NCI-H526 (cell line): ENCODE data around the gene LNP1.
"Not testable (repeated sequence)": the region's sequence is repeated elsewhere in the genome, so short reads cannot be mapped to it uniquely, and the experiment has no call there.

Experiments
- DNase-seq, 2 experiments: peaks; one replicate each; lab custom pipeline; 2025; lab: John Stamatoyannopoulos, UW

The LNP1 gene

GRCh38 chr3:100429187-100429716 lies 27.9 kb downstream of the LNP1 start:
- DNase-seq = no peak

DNA sequence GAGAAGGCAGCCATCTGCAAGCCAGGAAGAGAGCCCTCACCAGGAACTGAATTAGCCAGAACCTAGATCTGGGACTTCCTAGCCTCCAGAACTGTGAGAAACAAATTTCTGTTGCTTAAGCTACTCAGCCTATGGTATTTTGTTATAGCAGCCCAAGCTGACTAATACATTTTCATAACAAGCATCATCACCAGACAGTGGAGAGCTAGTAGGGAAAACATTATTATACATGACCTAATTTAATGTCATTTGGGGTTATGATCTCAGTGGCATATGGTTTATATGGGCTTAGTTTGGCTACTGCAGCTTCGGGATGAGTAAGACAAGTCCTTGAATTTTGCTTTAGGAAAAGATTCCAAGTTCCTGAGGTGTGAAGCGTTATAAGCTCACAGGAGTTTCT lies 35.6 kb downstream of the LNP1 start:
- no peak for DNase-seq

- no peak for DNase-seq
Measured at GRCh38 chr3:100437721-100438622, 36.6 kb downstream of the LNP1 start.

DNA sequence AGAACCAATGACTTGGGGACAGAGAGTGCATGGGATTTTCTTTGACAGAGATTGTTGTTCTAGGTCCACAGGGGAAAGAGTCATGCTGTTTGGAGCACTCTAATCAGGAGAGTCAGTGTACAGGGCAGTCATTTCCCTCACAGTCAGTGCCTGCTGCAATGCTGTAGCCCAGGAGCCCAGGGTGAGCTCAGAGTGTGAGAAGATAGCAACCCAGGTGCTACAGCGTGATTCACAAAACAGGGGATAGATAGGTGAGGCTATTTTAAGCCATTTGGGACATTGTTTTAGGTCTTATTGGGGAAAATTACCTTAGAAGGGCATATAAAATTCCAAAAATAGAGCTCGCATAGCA lies 37.3 kb downstream of the LNP1 start:
- DNase-seq = no peak

DNA sequence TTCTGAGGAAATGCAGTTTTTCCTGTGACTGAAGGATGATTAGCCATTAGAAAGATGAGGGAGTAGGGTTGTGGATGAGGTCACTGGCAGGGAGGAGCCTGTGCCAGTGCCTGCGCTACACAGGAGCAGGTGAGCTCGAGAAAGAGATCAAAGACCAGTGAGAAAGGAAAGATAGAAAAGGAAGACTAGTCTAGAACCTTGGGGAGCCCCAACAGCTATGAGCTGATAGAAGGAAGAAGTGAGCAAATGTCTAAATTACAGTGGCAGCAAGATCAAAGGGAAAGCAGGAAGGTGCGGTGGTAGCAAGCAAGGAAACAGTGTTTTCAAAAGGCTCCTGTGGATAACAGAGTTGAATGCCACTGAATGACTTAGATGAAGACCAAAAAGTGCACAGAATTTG lies 39.6 kb downstream of the LNP1 start:
- no peak for DNase-seq

DNA sequence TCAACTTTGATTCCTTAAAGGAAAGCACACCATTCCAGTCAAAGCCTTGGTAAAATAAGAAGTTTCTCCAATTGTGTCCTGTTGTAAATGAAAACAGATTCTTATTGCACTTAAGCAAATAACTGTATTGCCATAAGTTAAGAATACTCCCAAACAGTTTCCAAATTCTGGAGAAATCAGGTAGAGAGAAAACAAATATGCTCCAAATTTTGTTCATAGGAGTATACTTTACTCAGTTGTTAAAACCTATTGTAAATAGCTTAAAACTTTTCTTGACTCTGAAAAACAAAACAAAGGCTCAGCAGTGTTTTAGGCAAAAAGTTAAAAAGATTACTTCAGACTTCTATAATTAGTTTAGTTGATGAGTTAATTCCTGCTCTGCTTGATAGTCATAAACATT lies 42.4 kb downstream of the LNP1 start:
- no peak for DNase-seq

- not testable (repeated sequence) for DNase-seq
Measured at GRCh38 chr3:100447067-100447466, 45.7 kb downstream of the LNP1 start.

DNA sequence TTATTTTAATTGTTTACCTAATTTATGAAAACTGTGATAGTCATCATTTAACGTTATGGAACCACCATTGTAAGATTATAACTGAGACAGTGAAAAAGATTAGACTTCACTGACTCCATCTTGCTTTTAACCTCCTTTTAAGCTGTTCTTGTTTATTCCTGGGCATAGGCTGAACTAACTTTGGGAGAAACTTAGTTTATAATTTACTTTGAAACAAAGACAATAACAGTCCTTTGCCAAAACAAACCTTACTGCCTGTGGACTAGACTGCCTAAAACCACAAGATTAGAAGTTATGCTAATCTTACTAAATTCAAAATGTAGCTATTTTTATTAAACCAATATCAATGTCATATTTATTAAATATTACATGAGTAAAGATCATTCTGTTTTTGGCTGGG lies 46.7 kb downstream of the LNP1 start:
- no peak for DNase-seq

DNA sequence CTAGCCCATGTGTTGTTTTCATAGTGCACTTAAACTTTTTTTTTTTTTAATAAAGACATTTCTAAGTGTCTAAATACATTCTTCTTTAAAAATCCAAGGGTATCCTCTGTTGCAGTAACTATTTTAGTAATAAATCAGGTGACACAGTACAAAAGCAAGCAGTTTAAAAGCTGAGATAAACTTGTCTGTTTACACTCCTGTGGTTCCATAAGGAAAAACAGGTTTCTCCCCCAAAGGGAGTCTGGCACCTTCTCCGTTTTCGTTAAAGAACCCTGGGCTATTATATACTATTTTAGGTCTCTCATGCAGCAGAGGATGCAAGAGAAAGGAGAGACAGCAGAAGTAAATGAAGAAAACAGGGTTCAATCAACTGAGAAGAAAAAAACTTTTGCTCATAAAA lies 47.9 kb downstream of the LNP1 start:
- DNase-seq = no peak

DNA sequence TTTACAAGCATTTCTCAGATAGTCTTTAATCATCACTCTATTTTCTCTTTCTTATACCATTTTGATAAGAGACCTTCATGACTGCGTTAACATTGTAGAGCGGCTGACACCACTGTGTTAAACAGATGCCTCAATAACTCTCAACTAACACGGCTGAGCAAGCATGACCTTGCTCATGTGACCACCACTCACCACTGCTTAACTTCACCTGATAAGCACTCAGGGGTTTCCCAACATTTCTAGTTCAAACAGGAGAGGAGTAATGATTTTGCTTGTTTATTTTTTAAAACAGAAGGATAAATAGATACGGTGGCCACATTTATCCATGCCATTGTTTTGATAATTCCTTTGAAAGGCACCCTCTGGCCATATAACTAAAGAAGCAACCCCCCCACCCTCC lies 53.3 kb downstream of the LNP1 start:
- no peak for DNase-seq

GRCh38 chr3:100455841-100456550 lies 54.7 kb downstream of the LNP1 start:
- no peak for DNase-seq

DNA sequence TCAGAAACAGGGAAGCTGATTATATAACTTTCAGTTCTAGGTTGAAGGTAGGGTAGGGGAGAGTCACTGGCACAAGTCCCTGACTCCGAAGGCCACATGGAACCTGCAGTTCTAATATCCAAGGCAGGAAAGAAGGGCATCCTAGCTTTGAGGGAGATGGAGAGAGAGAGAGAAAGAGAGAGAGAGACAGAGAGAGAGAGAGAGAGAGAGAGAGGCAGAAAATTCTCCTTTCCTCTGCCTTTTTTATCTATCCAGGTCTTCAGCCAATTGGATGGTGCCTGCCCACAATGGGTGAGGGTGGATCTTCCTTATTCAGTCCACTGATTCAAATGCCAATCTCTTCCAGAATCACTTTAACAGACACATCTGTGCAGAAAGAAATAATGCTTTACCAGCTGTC lies 55.4 kb downstream of the LNP1 start:
- no peak for DNase-seq

DNA sequence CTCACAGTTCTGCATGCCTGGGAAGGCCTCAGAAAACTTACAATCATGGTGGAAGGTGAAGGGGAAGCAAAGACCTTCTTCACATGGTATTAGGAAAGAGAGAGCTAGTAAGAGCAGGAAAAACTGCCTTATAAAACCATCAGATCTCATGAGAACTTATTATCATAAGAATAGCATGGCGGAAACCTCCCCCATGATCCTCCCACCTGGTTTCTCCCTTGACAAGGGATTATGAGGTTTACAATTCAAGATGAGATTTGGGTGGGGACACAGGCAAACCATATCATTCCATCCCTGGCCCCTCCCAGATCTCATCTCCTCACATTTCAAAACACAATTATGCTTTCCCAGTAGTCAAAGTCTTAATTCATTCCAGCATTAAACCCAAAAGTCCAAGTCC lies 56.5 kb downstream of the LNP1 start:
- no peak for DNase-seq

- no peak for DNase-seq
Measured at GRCh38 chr3:100458814-100459213, 57.5 kb downstream of the LNP1 start.

DNA sequence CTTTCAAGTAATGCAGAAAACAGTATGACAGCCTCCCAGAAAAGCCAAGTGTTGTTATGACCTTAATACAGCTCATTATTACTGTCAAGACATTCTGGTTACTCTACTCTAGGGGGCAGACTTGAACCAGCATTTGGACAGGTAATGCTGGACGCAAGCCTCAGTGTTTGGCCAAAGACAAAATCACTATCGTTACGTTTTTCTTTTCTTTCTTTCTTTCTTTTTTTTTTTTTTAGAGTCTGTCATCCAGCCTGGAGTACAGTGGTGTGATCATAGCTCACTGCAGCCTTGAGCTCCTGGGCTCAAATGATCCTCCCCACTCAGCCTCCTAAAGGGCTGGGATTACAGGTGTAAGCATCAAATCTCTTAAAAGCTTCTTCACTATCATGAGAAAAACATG lies 61.7 kb downstream of the LNP1 start:
- peak; percentile 6 to 73 for DNase-seq

- no peak for DNase-seq
Measured at GRCh38 chr3:100463646-100464155, 62.4 kb downstream of the LNP1 start.

DNA sequence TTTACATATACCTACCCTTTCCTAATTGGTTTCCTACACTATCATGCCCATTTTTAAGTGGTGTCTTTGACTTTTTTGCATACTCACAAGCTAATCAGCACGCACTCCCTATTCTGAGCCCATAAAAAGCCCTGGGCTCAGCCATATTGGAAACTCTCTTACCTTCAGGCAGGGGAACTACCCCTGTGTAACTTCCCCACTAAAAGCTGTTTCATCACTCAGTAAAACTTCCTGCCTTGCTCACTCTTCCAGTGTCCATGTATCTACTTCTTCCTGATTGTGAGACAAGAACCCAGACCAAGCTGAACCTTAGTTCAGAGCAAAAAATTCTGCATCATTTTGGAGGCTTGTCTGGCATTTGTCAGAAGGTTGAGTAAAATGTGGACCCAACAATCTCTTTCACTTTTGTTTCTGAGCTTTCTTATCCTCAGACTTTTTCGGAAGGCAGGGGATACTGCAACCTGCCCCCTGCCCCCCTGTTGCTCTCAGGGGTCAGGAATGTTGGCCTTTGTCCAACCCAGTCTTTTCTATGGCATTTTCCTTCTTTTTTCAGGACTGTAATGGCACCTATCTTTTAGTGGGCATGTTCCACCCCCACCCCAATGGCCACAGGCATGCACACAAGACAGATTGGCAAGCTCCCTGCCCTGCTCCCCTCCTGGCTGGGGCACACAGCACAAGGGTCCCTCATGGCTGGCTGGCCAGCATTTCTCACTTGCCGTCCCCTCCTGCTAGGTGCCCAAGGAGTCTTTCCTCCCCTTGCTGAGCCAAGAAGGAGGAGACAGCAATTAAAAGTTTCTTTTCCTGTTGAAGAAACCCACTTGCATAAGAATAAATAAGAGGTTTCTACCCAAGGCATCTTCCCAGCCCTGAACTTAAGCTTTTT lies 64.8 kb downstream of the LNP1 start:
- DNase-seq = no peak

GRCh38 chr3:100467133-100467532 lies 65.8 kb downstream of the LNP1 start:
- DNase-seq = no peak

GRCh38 chr3:100468676-100469075 lies 67.3 kb downstream of the LNP1 start:
- DNase-seq = no peak

DNA sequence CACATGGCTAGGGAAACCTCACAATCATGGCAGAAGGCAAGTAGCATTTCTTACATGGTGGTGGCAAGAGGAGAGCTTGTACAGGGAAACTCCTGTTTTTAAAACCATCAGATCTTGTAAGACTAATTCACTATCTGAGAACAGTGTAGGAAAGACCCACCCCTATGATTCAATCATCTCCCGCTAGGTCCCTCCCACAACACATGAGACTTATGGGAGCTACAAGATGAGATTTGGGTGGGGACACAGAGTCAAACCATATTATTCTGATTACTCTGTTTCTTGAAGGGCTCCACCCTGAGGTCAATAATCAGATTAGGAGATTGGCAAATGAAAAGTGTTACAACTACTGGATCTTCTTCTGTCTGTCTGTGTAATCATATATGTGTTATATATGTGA lies 69.6 kb downstream of the LNP1 start:
- no peak for DNase-seq

DNA sequence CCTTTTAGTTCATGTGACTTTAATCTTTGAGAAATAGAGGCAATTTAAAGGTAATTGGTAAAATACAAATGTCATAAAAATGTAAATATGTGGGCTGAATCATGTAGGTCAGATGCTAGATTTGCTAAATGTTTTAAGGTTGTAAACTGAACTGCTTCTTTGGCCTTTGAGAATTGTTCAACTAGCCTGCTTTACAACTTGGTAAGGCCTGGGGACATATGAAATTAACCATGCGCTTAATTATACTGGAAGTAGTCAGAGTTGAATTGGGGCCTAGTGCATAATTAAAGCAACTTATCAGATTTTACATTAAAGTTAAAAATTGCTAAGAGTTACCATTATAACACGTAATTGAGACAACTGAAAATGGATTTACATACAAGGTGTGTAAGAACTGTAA lies 70.1 kb downstream of the LNP1 start:
- no peak for DNase-seq

GRCh38 chr3:100477851-100478360 lies 76.6 kb downstream of the LNP1 start:
- DNase-seq = not testable (repeated sequence)
